ENCODE measurements around the gene FH.
A peak's percentile ranks its signal among the peaks of the same experiment; 100 is the strongest.

GRCh38 chr1:241499910-241500309, 19.6 kb downstream of the FH start:
- TF ChIP-seq CTCF (IDR thresholded peaks at IDR 0.05) (peak; percentile 13 to 47 (median 35)), POLR2A (IDR thresholded peaks at IDR 0.05) (no peak)

Data from right lobe of liver (tissue), 4 donors.